ENCODE measurements around the gene NAV2.

The NAV2 gene

DNA sequence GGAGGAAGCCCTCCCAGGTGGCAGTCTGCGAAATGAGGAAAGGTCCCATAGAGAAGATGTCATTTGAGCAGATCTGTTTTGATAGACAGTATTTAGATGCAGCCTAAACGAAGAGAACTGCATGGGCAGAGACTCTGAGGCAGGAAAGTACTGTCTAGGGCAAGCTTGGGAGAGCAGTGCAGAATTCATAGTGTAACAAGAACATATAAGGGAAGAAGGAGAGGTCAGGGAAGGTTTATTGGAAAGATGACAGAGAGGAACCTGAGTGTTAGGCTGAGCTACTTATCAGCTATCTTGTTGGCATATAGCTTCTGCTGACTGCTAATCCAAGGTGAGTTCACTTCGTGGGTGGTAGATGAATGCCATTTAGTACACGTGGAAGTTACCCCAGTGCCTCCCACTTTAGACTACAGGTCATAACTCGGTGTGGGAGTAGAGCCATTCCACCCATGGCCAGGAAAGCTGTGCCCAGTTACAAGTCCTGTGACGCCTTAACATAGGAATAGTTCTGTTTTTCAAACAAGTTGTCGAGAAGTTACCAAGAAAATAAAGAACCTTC is 348.1 kb downstream of the NAV2 start:
- no peak for TF ChIP-seq CTCF (IDR thresholded peaks at IDR 0.05; ENCODE audit: control insufficient read depth, extremely low read depth, insufficient read depth)
- H3K4me3 ChIP-seq (ENCODE audit: low read depth, low read length), result no peak overlapping the region
- DNase-seq (ENCODE audit: low read depth), result no peak

- no peak overlapping the region for H3K4me3 ChIP-seq (ENCODE audit: low read depth, low read length)
- no peak for DNase-seq (ENCODE audit: low read depth)
- no peak for TF ChIP-seq CTCF (IDR thresholded peaks at IDR 0.05; ENCODE audit: control insufficient read depth, extremely low read depth, insufficient read depth)
Observed at GRCh38 chr11:20061776-20062175, 349.1 kb downstream of the NAV2 start.

GRCh38 chr11:20064961-20065405 is 352.3 kb downstream of the NAV2 start:
- no peak overlapping the region for H3K4me3 ChIP-seq (ENCODE audit: low read depth, low read length)
- no peak for DNase-seq (ENCODE audit: low read depth)
- no peak for TF ChIP-seq CTCF (IDR thresholded peaks at IDR 0.05; ENCODE audit: control insufficient read depth, extremely low read depth, insufficient read depth)

DNA sequence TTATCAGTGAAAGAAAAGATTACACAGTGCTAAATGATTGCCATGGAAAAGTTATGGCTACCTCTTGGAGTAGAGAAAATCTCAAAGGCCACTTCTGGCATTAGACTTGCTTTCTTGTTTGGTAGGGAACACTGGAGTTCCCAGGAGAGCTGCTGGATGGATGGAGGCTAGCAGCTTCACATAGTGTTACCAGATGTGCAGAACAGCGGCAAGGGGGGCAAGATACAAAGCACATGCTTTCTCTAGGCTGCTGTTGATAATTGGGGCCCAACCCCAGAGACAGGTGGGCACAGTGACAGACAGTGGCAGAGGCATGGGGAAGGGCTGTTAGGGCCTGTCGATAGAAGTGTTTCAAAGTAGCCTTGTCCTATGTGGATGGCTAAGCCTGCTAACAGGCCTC is 352.8 kb downstream of the NAV2 start:
- no peak for DNase-seq (ENCODE audit: low read depth)
- H3K4me3 ChIP-seq (ENCODE audit: low read depth, low read length), result no peak overlapping the region
- no peak for TF ChIP-seq CTCF (IDR thresholded peaks at IDR 0.05; ENCODE audit: control insufficient read depth, extremely low read depth, insufficient read depth)

DNA sequence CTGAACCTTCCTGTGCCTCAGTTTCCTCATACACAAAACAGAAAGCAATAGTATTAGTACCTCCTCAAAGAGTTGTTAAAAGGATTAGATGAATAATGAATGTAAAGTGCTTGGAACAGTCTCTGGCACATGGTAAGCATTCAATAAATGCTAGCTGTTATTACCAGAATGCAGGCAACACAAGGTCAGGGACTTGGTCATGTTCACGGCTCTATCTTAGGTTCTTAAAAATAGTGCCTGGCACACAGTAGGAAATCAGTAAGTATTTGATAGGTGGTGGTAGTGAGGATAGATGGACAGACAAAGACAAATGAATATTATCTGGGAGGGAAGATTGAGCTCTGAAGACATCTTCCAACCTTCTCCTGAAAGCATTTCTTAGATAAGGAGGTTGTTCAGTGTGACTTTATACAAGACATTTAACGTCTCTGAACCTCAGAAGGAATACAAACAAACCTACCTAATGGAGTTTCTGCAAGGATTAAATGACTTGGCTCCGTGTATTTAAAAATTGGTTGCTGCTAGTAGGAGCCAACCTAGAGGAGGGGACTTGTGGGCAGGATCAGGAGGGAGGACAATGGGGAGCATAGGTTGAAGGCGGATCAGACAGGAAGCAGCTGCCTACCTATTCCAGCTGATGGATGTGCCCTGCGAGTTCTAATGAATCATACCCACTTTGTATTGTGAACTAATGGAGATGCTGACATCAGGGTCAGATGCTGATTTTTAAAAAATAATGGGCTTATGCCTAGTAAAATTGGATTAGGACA is 353.6 kb downstream of the NAV2 start:
- no peak for TF ChIP-seq CTCF (IDR thresholded peaks at IDR 0.05; ENCODE audit: control insufficient read depth, extremely low read depth, insufficient read depth)
- no peak for DNase-seq (ENCODE audit: low read depth)
- H3K4me3 ChIP-seq (ENCODE audit: low read depth, low read length), result no peak overlapping the region

DNA sequence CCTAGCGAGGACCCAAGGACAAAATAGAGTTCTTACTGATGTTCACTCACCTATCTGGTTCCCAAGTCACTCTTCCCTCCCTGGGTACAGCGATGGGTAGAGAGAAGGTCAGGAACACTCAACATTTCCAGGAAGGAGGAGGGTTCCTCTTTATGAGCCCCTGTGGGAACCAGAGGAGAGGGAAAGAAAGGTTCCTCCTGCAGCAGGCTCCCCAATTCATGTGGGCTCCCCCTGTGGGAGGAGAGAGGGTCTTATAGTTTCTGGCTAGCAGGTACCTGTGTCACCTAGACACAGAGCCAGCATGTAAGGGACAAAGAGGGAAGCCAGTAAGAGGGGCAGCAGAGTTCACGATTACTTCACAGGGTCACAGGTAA is 354.1 kb downstream of the NAV2 start:
- no peak overlapping the region for H3K4me3 ChIP-seq (ENCODE audit: low read depth, low read length)
- TF ChIP-seq CTCF (IDR thresholded peaks at IDR 0.05; ENCODE audit: control insufficient read depth, extremely low read depth, insufficient read depth), result no peak
- no peak for DNase-seq (ENCODE audit: low read depth)

DNA sequence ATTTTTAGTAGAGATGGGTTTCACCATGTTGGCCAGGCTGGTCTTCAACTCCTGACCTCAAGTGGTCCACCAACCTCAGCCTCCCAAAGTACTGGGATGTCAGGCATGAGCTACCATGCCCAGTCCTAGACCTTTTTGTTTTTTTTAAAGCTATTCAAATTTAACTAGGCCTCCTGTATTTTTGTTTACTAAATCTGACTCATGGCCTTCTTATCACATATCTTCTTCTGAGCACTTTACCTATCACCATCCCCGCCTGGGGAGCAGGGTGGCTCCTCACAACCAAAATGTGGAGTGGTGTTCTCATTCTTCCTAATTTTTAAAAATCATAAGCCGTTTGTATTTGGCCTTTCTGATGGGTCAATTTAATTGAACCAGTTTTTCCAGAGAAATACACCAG is 355.0 kb downstream of the NAV2 start:
- TF ChIP-seq CTCF (IDR thresholded peaks at IDR 0.05; ENCODE audit: control insufficient read depth, extremely low read depth, insufficient read depth), result no peak
- no peak for DNase-seq (ENCODE audit: low read depth)
- no peak overlapping the region for H3K4me3 ChIP-seq (ENCODE audit: low read depth, low read length)
